NCI-H1436 treated with DMSO at 0.1 percent for 48 hours (cell line): ENCODE measurements around the gene ZC3H7A.

ENCODE experiments used
- DNase-seq: peaks from one replicate; lab custom pipeline; 2025; lab: John Stamatoyannopoulos, UW

Gene ZC3H7A

GRCh38 chr16:11705311-11706025 lies 91.6 kb downstream of the ZC3H7A start:
- no peak for DNase-seq
